Activated naive CD8-positive, alpha-beta T cell treated with anti-CD3 and anti-CD28 coated beads for 36 hours (primary cell): Measurements from ENCODE around the gene CTSF. TPM values are rescaled to one million over a fixed set of nuclear protein-coding genes. Genes with fewer than 3 reads are reported as not detected.
"Not testable (repeated sequence)": the region's sequence is repeated elsewhere in the genome, so short reads cannot be mapped to it uniquely, and the experiment has no call there.

Source experiments
- DNase-seq: peaks from one replicate; pipeline ENCODE4 v3.0.0; 2021
- H3K27ac Mint-ChIP-seq: one replicate; pipeline ENCODE4 v1.8.0; 2022; ENCODE audit warnings: mild to moderate bottlenecking, moderate library complexity, mixed read lengths
- H3K27me3 Mint-ChIP-seq: one replicate; pipeline ENCODE4 v1.8.0; 2022; ENCODE audit warnings: mild to moderate bottlenecking, mixed read lengths
- H3K36me3 Mint-ChIP-seq: one replicate; pipeline ENCODE4 v1.8.0; 2021; ENCODE audit warnings: mild to moderate bottlenecking, mixed read lengths
- H3K4me1 Mint-ChIP-seq: one replicate; pipeline ENCODE4 v1.8.0; 2021; ENCODE audit warnings: mixed read lengths
- H3K4me3 Mint-ChIP-seq: one replicate; pipeline ENCODE4 v1.8.0; 2022; ENCODE audit warnings: mild to moderate bottlenecking, moderate library complexity, mixed read lengths
- H3K9me3 Mint-ChIP-seq: one replicate; pipeline ENCODE4 v1.8.0; 2022; ENCODE audit warnings: mixed read lengths
- total RNA-seq, 2 experiments: library from RNA; stranded (reverse); gene quantifications; one replicate each; pipeline ENCODE4 v1.2.3, GENCODE V29; 2021

CTSF gene
- total RNA-seq, 2 experiments from 2014 or later: 1.2 to 1.4 TPM

DNA sequence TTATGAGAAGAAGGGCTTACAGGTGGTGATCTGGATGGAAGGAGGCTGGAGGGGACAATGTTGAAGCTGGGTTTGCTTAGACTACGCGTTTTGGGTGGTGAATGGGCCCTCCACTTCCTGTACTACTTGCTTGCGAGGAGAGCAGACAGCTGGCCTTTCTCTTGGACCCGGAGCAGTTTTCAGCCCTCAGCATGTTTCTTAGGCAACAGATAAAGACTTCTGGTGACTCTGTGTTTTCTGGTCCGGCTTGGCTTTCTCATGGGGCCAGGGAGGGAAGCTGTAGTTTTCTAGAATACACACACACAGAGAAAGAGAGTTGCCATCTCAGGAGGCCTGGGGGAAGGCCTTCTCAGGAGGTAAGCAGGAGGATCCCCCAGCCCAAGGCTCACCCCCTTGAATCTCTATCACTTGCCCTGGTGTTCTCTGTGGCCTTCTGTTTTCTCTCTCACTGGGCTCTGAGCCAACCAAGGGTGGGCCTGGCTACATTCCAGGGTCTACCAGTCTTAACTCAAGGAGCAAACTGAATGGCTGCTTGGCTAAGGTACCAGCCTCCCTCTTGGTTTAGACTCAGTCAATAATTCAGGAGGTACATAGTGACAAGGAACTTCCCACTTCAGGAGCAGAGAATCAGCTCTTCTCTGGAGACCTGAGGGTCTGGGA is 27.0 kb upstream of the CTSF start:
- peaks cover 3% of the 10 kb centered on the region for H3K36me3 Mint-ChIP-seq
- no peak for DNase-seq
- peak overlapping the region; percentile 68 for H3K27ac Mint-ChIP-seq
- H3K4me1 Mint-ChIP-seq: peaks cover 23% of the 10 kb centered on the region
- no peaks in the 10 kb centered on the region for H3K27me3 Mint-ChIP-seq
- no peaks in the 10 kb centered on the region for H3K9me3 Mint-ChIP-seq
- peak overlapping the region; percentile 46 for H3K4me3 Mint-ChIP-seq

DNA sequence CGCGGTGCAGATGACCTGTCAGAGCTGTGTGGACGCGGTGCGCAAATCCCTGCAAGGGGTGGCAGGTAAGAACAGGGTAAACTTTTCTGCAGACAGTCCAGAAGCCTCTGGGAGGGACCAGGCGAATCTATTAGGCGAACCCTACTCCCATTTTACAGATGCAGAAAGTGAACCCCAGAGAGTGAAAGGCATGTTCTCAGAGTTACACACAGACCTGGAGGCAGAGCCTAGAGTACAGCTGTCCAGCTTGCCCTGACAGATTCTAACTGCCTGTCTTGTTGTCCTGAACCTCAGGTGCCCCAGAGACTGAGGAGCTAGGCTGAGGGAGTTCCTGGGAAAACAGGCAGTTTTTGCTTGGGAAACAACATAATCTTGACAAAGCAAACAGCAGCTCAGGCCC is 25.2 kb upstream of the CTSF start:
- Mint-ChIP-seq H3K27ac (peak overlapping the region; percentile 97), H3K4me1 (peaks cover 23% of the 10 kb centered on the region), H3K27me3 (no peaks in the 10 kb centered on the region), H3K4me3 (peak overlapping the region; percentile 100), H3K9me3 (no peaks in the 10 kb centered on the region), H3K36me3 (peaks cover 3% of the 10 kb centered on the region)
- no peak for DNase-seq

DNA sequence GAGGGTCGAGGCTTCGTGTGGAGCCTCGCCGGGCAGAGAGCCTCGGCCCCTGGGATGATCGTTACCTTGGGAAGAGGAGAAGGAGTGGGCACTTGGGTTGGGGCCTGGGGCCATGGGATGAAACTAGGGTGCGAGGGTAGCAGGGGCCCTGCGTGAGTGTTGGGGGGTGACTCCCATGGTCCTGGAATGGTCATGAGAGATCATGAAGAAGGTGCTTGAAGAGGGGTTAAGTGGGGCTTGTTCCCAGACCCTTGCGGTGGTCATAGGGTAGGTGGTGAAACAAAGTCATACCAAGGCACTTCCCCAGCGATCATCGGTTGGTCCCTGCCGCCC is 24.9 kb upstream of the CTSF start:
- peak overlapping the region; percentile 100 for H3K4me3 Mint-ChIP-seq
- H3K9me3 Mint-ChIP-seq: no peaks in the 10 kb centered on the region
- no peaks in the 10 kb centered on the region for H3K27me3 Mint-ChIP-seq
- DNase-seq: no peak
- H3K27ac Mint-ChIP-seq: peak overlapping the region; percentile 97
- peaks cover 23% of the 10 kb centered on the region for H3K4me1 Mint-ChIP-seq
- H3K36me3 Mint-ChIP-seq: peaks cover 3% of the 10 kb centered on the region

DNA sequence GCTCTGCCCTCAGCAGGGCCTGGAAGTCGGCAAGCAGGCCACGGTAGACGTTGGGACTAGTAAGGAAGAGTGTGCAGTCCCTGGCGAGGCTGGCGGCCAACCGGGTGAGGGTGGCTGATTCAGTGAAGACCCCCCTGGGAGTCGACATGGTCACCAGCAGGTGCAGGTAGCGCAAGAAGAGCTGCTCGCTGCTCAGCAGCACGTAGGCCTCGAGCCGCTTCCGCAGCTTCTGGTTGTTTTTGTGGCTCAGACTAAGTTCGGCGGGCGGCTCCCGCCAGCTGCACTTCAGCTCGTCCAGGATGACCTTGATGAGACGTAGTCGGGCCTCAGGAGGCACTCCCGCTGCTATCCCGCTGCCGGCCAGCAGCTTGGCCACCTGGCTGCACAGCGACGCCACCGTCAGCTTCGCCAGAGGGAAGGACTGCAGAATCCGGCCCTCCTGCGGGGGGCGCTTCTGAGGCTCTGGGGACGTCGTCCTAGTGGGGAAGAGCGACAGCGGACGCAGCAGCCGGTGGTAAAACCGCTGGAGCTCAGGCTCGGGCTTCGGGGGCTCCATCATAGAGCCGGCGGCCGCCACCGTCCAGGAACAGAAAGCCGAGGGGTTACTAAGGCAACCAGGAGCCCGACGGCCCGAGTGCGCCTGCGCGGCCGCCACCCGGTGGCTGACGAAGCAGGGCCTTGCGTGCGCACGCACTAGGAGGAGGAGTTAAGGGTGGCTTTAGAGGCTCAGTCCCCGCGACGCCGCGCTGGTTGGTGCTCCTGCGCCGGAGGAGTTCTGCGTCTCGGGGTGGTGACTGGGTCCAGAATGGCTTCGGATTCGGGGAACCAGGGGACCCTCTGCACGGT is 24.3 kb upstream of the CTSF start, which contains the start of the genes CCDC87 and CCS:
Gene CCDC87, minus strand, starts transcription at position 607 of the 846 bp plus-strand sequence. Its CDS starts 48 bp downstream, at position 559.
Gene CCS, plus strand, starts transcription at position 729 of the 846 bp plus-strand sequence. Its CDS starts 77 bp downstream, at position 806.
- Mint-ChIP-seq H3K4me3 (peak within 1 kb of the TSS; percentile 100), H3K27me3 (no peaks in the 10 kb centered on the region), H3K27ac (peak within 1 kb of the TSS; percentile 97), H3K4me1 (peaks cover 23% of the 10 kb centered on the region), H3K9me3 (no peaks in the 10 kb centered on the region), H3K36me3 (peaks cover 3% of the 10 kb centered on the region)
- DNase-seq: peak; percentile 98

DNA sequence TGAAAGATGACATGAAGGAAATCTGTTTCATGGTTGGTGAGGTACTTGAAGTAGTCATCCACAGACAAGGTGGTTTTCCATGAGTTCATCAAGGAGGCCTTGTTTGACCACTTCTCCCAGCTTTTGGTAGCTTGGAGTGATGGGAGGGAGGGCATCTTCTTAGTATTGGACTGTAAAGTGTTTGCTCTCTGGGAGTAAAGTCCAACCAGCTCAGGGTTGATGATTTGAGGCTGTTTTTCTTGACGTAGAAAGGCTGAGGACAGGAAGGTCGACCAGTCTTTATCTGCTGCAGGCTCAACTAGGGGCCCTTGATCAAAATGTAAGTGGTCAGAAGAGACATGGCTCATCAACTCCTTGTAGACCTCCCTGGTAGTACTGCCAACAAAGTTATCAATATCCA is 22.8 kb upstream of the CTSF start:
- no peak for DNase-seq
- Mint-ChIP-seq H3K27me3 (no peaks in the 10 kb centered on the region), H3K27ac (no peak overlapping the region), H3K9me3 (no peaks in the 10 kb centered on the region), H3K4me3 (no peak overlapping the region), H3K4me1 (peaks cover 23% of the 10 kb centered on the region), H3K36me3 (peaks cover 3% of the 10 kb centered on the region)

DNA sequence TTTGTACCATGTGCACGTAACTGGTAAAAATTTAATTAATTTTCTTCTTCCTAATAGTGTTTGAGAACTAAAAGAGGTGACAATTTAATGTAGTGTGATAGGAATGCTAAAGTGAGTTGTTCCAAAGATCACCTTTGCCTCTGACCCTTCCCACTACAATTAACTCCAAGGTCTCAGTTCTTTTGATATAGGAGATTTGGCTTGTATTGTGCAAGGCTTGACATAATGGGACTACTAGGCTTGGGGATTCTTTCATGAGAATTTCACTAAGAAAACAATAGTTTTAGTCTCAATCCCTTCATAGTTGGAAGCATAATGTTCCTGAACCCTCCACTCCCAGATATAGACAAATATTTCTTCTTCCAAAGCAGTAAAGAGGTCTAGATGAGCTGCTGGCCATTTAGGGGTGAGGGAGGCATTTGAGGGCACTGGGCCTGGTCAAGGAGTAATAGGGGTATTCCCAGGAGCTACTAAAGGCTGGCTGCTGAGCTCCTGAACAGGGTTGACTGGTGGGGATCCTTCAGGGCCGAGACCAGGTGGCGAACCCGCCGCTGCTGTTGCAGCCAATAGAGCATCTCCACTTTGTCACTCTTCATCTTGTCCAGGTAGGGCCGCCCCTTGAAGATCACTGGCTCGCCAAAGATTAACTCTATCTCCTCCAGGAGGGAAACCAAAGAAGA is 21.7 kb upstream of the CTSF start:
- Mint-ChIP-seq H3K9me3 (no peaks in the 10 kb centered on the region), H3K4me1 (peaks cover 17% of the 10 kb centered on the region), H3K36me3 (peaks cover 3% of the 10 kb centered on the region), H3K27ac (no peak overlapping the region), H3K4me3 (no peak overlapping the region), H3K27me3 (no peaks in the 10 kb centered on the region)
- DNase-seq: no peak

DNA sequence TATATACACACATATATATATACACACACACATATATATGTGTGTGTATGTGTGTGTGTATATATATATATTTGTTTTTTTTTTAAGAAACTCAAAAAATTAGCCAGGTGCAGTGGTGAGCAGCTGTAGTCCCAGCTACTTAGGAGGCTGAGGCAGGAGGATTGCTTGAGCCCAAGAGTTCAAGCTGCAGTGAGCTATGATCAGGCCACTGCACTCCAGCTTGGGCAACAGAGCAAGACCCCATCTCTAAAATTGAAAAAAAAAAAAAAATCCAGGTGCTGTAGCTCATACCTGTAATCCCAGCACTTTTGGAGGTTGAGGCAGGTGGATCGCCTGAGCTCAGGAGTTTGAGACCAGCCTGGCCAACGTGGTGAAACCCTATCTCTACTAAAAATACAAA is 20.9 kb upstream of the CTSF start:
- not testable (repeated sequence) for H3K27me3 Mint-ChIP-seq, H3K36me3 Mint-ChIP-seq, DNase-seq, H3K27ac Mint-ChIP-seq, H3K4me3 Mint-ChIP-seq, H3K9me3 Mint-ChIP-seq
- peaks cover 12% of the 10 kb centered on the region for H3K4me1 Mint-ChIP-seq

DNA sequence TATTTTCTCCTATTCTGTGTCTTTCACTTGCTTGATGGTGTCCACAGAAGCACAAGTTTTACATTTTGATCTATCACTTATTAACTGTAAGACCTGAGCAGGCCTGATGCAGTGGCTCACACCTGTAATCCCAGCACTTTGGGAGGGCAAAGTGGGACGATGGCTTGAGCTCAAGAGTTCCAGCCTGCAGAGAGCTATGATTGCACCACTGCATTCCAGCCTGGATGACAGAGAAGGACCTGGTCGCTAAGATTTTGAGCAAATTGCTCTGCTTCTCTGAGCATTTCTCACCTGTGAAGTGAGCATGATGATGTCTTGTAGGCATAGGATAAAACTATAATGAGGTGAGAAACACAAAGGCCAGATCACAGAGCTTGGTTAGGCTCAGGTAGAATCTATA is 17.7 kb upstream of the CTSF start:
- Mint-ChIP-seq H3K27me3 (no peaks in the 10 kb centered on the region), H3K4me1 (no peaks in the 10 kb centered on the region), H3K36me3 (no peaks in the 10 kb centered on the region), H3K27ac (no peak overlapping the region), H3K4me3 (no peak overlapping the region), H3K9me3 (peaks cover 6% of the 10 kb centered on the region)
- no peak for DNase-seq

DNA sequence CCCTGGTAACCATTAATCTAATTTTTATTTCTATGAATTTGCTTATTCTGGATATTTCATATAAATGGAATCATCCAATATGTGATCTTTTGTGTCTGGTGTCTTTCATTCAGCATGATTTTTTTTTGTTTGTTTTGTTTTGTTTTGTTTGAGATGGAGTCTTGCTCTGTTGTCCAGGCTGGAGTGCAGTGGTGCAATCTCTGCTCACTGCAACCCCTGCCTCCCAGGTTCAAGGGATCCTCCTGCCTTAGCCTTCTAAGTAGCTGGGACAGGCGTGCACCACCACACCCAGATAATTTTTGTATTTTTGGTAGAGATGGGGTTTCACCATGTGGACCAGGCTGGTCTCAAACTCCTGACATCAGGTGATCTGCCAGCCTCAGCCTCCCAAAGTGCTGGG is 17.0 kb upstream of the CTSF start:
- not testable (repeated sequence) for H3K4me3 Mint-ChIP-seq, H3K27ac Mint-ChIP-seq, DNase-seq, H3K27me3 Mint-ChIP-seq, H3K36me3 Mint-ChIP-seq, H3K9me3 Mint-ChIP-seq, H3K4me1 Mint-ChIP-seq

DNA sequence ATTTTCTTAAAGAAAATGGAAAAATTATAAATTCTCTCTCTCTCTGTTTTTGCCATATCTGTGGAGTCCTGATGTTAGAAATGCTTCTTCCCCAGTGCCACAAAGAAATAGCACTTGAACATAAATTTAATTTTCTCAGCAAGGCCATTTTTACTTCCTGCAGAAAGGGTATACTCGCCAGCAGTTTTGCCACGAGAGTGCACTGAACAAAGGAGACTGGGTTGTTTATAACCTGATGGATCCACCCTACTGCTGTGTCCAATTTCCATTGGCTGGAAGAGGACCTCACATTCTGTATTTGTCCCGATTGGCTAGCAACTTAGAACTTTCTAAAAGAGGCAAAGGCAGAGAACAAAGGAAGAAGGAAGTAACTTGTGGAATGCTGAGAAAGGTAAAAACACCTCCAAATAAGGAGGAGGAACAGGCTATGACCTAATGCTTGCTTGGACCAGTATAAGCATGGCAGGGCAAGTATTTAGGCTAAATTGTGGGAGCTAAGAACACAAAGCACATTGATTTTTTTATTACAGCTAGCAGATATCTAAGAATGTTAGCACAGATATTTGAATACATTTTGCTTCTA is 14.2 kb upstream of the CTSF start:
- not testable (repeated sequence) for H3K27me3 Mint-ChIP-seq, H3K4me3 Mint-ChIP-seq, DNase-seq, H3K27ac Mint-ChIP-seq, H3K36me3 Mint-ChIP-seq, H3K9me3 Mint-ChIP-seq
- peaks cover 13% of the 10 kb centered on the region for H3K4me1 Mint-ChIP-seq

DNA sequence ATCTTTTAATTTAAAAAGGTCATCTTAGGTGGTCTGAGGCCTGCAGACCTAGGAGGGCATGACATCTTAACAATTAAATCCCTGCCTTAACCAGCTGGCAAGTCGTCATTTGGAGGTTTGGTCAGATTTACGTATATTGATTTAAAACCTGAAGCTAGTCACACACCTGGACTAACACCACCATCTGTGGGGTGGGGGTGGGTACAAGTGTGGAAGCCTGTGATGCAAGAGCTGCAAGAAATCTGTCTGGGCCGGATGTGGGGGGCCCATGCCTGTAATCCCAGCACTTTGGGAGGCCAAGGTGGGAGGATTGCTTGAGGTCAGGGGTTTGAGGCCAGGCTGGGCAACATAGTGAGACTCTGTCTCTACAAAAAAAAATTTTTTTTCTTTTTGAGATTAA is 12.9 kb upstream of the CTSF start:
- no peak overlapping the region for H3K27ac Mint-ChIP-seq
- H3K9me3 Mint-ChIP-seq: peaks cover 6% of the 10 kb centered on the region
- no peak overlapping the region for H3K4me3 Mint-ChIP-seq
- H3K36me3 Mint-ChIP-seq: no peaks in the 10 kb centered on the region
- DNase-seq: no peak
- peaks cover 13% of the 10 kb centered on the region for H3K4me1 Mint-ChIP-seq
- H3K27me3 Mint-ChIP-seq: no peaks in the 10 kb centered on the region

DNA sequence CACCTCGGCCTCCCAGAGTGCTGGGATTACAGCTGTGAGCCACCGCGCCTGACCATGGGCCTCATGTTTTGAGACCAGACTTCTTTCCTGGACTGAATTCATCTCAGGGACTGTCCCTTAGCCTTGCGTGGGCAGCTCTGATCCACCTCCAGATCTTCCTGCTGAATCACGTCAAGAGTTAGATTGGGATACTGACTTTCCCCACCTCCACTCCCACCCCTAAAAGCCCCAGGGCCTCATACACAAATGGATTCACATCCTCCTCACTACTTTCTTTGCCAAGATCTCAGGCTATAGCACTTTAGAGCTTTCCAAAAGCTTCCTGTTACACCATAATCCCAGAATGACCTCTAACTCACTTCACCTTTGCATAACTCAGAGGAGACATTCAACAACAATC is 12.4 kb upstream of the CTSF start:
- H3K36me3 Mint-ChIP-seq: no peaks in the 10 kb centered on the region
- H3K27ac Mint-ChIP-seq: no peak overlapping the region
- H3K27me3 Mint-ChIP-seq: no peaks in the 10 kb centered on the region
- H3K9me3 Mint-ChIP-seq: peaks cover 6% of the 10 kb centered on the region
- peaks cover 13% of the 10 kb centered on the region for H3K4me1 Mint-ChIP-seq
- no peak for DNase-seq
- no peak overlapping the region for H3K4me3 Mint-ChIP-seq

DNA sequence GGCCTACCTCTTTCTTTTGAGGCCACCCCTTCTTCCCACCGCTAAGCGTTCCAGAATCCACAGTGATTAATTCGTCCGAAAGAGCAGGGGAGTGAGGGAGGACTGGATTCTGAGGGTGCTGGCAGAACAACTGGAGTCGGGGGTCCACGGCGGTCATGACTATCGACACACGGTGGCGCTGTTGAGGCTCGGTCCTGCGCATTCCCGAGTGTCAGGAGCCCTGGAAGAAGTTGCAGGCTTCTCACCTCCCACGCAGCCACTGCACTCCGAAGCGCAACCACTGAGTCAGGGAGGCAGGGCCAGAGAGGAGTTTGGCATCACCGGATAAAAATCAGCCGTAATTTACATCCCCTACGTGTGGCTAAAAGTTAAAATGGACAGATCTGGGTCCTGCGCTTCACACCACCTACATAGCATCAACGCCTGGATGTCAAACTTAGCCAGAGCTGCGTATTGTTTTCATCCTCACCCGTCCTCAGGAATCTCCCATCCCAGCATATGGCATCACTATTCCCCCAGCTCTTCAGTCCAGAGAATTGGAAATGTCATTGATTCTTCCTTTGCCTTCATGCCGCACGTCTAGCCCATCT is 10.7 kb upstream of the CTSF start:
- Mint-ChIP-seq H3K27me3 (peaks cover 5% of the 10 kb centered on the region), H3K4me3 (no peak overlapping the region), H3K9me3 (peaks cover 6% of the 10 kb centered on the region), H3K27ac (no peak overlapping the region), H3K4me1 (peaks cover 13% of the 10 kb centered on the region), H3K36me3 (no peaks in the 10 kb centered on the region)
- peak; percentile 79 for DNase-seq

DNA sequence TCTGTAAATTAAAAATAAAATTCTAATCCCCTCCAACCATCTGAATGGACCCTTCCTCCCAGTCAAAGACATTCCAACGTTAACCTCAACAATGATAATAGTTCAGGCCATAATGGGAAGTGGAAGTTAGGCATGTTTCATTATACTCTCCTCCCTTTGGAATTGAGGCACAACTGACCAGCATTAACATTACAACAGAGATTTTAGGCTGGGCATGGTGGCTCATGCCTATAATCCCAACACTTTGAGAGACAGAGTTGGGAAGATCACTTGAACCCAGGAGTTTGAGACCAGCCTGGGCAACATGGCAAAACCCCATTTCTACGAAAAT is 2.4 kb upstream of the CTSF start:
- Mint-ChIP-seq H3K27ac (no peak overlapping the region), H3K4me1 (peaks cover 9% of the 10 kb centered on the region), H3K9me3 (no peaks in the 10 kb centered on the region), H3K27me3 (peaks cover 5% of the 10 kb centered on the region), H3K36me3 (no peaks in the 10 kb centered on the region), H3K4me3 (no peak overlapping the region)
- no peak for DNase-seq
